DND-41 (cell line): Measurements from ENCODE around the gene GPATCH8.

Experiments
- EZH2 ChIP-seq: IDR thresholded peaks from 3 replicates; pipeline ENCODE4 v1.6.1; 2012; ENCODE audit warnings: borderline replicate concordance, low read depth, mild to moderate bottlenecking, moderate library complexity, low read length, inconsistent platforms; ENCODE audit not compliant: severe bottlenecking
- TF ChIP-seq, protein P1 (sequence below): IDR thresholded peaks from 2 replicates; pipeline ENCODE4 v1.5.1; 2012; ENCODE audit warnings: borderline replicate concordance, low read length, moderate library complexity, mild to moderate bottlenecking; ENCODE audit not compliant: poor library complexity, severe bottlenecking; ENCODE audit errors: extremely low read depth

DNA sequence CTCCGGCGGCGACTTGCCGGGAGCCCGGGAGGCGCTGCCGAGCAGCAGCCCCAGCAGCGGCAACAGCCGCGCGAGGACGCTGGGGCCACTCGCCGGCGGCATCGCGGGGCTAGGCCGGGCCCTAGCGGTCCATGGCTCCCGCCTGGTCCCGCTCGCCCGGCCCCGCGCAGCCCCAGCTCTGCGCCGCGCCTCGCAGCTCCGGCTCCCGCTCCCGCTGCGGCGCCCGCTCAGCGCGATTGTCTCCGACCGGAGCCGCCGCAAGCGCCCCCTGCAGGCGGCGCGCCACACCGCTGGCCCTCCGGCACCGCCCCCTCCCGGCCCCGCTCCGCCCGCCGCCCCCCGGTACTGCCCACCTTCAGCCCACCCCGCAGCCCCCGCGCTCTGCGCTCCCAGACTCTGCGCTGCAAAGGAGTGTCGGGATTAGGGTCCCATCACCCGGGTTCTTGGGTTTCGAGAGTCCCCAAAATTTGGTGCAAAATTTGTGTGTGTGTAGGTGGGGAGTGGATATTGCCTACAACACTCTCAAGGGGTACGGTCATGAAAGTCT is 139.5 kb downstream of the GPATCH8 start, which contains the start of gene FAM171A2:
- TF ChIP-seq, protein P1, sequence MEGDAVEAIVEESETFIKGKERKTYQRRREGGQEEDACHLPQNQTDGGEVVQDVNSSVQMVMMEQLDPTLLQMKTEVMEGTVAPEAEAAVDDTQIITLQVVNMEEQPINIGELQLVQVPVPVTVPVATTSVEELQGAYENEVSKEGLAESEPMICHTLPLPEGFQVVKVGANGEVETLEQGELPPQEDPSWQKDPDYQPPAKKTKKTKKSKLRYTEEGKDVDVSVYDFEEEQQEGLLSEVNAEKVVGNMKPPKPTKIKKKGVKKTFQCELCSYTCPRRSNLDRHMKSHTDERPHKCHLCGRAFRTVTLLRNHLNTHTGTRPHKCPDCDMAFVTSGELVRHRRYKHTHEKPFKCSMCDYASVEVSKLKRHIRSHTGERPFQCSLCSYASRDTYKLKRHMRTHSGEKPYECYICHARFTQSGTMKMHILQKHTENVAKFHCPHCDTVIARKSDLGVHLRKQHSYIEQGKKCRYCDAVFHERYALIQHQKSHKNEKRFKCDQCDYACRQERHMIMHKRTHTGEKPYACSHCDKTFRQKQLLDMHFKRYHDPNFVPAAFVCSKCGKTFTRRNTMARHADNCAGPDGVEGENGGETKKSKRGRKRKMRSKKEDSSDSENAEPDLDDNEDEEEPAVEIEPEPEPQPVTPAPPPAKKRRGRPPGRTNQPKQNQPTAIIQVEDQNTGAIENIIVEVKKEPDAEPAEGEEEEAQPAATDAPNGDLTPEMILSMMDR: peak; percentile 73
- TF ChIP-seq EZH2: no peak
